Activated CD4-positive, alpha-beta T cell treated with anti-CD3 and anti-CD28 coated beads, Interleukin-2, amount 50 U/mL, for 4 hours (primary cell): Measurements from ENCODE around the gene AIM2.

Experiments used
- DNase-seq, 2 experiments: peaks; one replicate each; pipeline ENCODE4 v3.0.0-alpha.2; 2020

Gene AIM2

DNA sequence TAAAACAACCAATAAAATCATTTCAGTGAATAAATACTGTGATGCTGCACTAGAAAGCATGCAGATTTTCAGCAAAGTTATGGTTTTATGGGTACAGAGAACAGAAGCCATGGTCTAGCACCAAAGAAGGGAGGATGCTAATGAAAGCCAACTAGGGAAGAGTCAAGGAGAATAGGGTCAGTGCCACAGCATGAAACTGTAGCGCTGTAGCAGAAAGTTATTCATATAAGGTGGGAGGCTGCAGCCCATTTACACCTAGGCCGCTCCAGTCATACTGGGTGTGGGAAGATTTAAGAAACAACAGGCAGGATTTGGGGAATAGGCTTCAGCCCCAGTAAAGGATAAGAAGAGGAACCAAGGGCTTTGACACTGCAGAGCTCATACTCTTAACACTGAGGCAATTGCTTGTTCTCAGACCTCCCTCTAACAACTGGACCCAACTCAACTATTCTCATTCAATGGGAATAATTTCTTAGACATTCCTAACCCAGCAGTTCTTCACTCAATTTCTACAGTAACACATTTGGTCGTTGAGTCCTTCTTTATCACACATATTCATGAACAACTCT is 62.5 kb downstream of the AIM2 start:
- no peak for DNase-seq

DNA sequence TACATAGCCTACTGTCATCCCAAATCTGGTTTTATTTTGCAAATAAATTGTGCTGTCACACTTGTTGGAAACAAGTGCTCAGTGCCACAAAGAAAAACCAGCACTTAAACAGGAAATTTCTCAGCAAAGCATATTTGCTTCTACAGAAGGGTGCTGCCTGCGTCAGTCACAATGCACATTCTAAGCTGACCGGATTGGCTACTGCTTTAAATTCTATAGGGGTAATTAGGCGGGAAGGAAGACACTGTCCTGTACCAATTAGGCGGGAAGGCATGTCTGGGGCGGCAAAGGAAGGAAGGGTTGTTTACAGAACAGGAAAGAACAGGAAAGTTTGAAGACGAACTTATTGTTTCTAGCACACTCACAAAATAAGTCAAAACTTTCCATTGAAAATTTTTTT is 64.1 kb downstream of the AIM2 start:
- peak; percentile 49 to 52 for DNase-seq
